NCI-H748 treated with DMSO at 0.1 percent for 48 hours (cell line): ENCODE data around the gene ACACB.

Experiments
- DNase-seq: peaks from one replicate; lab custom pipeline; 2025; lab: John Stamatoyannopoulos, UW

ACACB gene

DNA sequence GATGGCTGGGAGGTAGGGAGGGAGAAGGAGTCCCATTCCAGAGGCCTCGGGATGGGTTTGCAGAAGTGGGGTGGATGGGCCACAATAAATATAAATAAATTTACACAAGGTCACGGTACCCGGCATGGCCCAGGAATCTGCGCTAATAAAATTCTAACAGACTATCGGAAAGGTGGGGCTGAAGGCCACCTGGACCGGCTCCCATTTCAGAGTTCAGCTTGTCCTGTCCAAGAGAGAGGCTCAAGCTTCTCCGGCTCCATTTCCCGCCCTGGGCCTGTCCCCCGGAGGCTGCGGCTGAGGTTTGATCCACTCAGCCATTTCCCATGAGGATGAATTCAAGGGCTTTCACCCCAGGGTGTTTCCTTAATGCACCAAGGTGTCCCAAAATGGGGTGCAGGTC lies 162.5 kb downstream of the ACACB start:
- no peak for DNase-seq

DNA sequence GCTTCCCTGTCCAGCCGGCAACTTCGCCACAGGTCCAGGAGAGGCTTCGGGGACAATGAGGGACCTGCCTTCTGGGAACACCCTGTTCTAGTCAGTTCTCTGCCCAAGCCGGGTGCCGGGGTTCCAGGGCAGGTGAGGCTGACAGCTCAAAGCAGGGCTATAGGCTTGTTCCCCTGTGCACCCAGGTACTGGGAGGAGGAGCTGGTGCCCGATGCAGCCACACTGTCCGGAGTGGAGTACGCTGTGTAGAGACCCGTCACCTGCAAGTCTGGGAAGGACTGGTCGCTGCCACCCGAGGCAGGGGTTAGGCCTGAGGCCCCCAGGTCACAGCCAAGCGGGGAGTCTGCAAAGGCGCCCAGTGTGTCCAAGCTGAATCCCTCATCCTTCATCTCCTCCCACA lies 163.1 kb downstream of the ACACB start:
- DNase-seq = no peak

- DNase-seq = no peak
Observed at GRCh38 chr12:109281452-109281851, 165.1 kb downstream of the ACACB start.

DNA sequence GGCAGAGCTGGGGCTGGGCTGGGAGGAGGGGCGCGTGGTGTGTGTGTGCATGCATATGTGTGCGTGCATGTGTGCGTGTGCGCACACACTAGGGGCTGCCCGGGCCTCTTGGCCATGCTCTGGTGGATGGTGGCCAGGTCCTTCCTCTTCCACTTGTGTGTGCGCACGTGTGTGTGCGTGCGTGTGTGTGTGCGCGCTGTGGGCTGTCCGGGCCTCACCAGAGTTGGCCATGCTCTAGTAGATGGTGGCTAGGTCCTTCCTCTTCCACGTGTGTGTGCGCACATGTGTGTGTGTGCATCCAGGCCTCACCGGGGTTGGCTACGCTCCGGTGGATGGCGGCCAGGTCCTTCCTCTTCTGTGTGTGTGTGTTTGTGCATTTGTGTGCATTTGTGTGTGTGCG lies 168.0 kb downstream of the ACACB start:
- DNase-seq = no peak

GRCh38 chr12:109286252-109286651 lies 169.9 kb downstream of the ACACB start:
- no peak for DNase-seq

DNA sequence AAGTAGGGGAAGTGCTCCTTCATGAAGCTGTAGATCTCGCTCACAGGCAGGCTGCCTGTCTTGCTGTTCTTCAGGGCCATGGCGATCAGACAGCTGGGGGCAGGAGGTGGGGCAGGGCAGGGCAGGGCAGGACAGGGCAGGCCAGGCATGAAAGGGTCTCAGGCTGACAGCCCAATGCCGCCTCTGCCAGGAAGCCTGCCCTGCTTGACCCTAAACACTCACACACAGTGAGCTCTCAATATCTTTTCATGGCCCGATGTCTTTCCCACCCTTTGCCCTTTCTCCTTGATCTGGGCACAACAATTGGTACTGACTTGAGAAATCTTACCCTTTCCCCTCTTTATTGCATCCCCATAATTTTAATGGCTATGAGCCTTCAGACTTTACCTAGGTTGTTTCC lies 170.3 kb downstream of the ACACB start:
- DNase-seq = no peak

GRCh38 chr12:109287181-109287580 lies 170.8 kb downstream of the ACACB start:
- no peak for DNase-seq

DNA sequence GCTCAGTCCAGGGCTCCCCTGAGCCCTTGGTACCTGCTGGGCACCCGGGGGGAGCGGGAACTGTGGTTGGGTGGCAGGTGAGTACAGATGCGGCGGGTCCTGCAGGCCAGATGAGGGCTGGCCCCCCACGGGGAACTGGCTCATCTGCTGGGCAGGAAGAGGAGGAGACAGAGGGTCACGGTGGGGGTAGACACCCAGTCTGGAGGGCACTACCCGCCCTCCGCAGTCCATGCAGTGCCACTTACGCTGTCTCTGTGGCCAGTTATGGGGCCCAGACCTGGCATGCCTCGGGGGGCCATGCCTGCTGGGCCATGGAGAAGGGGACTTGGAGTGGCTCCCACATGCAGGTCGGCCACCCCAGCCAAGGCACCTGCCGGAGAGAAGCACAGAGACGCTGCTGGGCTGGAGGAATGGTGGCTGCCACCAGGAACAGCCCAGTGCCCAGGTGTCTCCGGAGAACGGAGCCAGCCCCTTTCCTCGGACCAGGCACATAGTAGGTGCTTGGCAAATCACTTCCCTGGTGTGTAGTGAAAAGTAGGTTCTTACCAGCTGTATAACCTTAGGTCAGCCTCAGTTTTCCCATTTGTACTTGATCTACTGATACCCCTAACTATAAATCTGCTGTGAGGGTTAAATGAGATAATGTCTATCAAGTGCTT lies 171.6 kb downstream of the ACACB start:
- no peak for DNase-seq

GRCh38 chr12:109288571-109288970 lies 172.2 kb downstream of the ACACB start:
- no peak for DNase-seq

DNA sequence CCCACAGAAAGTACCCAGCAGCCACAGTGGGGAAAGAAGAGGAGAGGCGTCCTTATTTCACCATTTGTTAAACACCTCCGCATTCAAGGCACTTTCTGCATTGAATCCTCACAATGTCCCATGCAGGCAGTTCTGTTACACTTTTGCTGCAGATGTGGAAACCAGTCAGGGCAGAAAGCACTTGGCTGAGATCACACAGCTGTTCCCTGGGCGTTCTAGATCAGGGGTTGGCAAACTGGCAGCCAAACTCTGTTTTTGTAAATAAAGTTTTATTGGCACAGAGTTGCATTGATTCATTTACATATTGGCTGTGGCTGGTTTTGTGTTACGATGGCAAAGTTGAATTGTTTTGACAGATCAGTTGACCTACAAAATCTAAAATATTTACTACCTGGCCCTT lies 172.6 kb downstream of the ACACB start:
- DNase-seq = no peak

DNA sequence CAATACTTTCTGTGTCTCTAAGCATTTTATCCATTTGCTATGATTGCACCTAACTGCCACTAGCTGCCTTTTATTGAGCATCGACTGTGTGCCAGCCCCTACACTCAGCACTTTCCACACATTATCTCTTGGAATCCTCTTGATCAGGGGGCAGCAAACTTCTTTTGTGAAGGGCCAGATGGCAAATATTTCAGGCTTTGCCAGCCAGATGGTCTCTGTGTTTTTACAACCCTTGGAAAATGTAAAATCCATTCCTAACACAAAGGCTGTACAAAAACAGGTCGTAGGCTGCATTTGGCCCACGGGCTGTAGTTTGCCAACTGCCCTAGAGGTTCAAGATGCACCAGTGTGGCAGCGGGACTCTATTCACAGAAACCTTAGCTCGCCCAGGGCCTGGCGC lies 173.2 kb downstream of the ACACB start:
- DNase-seq = no peak

- DNase-seq = no peak
Observed at GRCh38 chr12:109290061-109290460, 173.7 kb downstream of the ACACB start.

GRCh38 chr12:109291117-109291516 lies 174.7 kb downstream of the ACACB start:
- no peak for DNase-seq

DNA sequence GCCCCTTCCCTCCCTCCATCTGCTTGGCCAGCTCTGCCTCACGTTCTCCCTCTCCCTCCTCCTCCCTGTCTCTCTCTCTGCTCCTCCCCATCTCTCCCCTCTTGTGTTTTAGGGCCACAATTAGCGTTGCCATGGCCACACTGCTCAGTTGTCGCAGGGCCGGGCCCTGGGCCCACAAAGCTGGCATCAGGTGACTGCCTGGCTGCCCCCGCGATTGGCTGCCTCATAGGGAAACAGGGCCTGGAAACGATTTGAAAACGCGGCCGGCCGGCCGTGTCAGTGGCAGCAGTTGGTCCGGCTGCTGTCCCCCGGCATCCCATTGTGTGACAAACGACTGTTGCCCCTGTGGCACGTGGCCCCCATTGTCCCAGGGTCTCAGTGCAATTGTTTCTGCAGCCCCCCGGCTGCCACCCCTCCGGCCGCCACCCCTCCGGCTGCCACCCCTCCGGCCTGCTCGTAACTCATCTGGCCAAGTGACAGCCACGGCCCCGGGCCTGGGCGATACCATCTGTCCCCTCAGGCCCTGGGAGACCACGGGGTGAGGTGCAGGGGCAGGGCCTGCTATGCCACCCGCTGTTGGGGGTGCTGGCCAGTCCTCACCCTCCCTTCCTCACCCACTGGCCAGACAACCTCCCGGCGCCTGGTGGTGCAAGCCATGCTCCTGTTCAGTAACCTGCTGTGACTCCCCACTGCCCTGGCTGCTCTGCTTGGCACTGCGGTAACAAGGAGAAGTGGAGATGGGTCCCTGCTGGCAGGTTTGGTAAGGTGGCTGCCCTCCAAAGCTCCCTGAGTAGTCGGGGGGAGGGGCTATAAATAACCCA lies 175.3 kb downstream of the ACACB start:
- peak; percentile 93 for DNase-seq

DNA sequence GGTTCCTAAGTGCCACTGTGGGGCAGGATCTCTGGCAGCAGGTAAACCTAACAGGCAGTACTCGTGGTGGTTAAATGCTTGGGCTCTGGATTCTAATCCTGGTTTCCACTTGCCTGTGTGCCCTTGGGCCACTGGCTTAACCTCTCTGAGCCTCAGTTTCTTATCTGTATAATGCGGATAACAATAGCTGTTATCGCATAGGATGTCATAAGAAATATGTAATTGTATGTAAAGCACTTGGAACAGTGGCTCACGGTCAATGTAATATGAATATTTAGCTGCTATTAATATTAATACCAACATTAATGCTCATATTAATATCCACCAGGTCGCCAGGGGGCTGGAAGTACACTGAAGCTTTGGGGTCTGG lies 175.9 kb downstream of the ACACB start:
- no peak for DNase-seq

DNA sequence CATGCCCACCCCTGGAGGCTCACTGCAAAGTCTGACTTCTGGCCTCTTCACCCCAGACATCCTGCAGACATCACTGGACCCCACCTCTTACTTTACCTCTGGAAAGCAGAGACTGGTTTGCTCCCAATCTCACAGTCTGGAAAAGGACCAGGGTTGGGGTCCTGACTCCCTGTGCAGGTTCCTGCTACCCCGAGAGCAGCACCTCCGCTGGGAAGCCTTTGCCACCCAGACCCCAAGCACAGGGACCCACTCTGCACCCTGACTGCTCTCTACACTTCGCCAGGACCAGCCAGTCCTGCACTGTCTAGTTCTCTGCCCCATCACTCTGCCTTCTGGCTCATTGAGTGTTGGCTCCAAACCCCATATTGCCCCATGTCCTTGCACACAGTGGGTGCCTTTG lies 176.7 kb downstream of the ACACB start:
- no peak for DNase-seq

GRCh38 chr12:109294286-109294796 lies 178.0 kb downstream of the ACACB start:
- no peak for DNase-seq

DNA sequence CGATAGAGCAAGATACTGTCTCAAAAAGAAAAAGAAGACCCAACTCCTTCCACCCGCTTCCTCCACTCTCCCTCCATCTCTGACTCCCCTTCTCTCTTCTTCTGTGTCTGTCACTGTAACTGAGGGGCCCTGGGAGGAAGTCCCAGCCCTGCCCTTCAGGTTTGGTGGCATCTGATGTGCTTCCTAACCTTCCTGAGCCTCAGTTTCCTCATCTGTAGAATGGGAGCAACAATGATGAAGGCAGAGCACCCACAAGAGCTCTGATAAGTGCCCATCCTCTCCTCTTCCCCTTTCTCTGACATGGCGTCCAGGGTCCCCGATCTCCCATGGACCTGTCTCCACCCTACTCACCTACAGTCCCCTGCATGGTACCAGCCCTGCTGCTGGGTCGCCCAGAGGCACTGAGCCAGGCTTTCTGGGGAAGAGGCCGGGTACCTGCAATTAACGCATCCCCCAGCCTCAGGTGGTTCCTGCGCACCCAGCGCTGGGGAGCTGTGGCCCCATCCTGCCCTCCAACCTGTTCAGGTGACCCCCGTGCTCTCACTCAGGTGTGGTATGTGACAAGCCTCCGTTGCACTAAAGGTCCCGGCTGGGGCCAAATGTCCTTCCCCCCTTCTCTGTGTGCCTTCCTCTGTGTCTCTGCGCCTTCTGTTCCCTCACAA lies 179.5 kb downstream of the ACACB start:
- no peak for DNase-seq

DNA sequence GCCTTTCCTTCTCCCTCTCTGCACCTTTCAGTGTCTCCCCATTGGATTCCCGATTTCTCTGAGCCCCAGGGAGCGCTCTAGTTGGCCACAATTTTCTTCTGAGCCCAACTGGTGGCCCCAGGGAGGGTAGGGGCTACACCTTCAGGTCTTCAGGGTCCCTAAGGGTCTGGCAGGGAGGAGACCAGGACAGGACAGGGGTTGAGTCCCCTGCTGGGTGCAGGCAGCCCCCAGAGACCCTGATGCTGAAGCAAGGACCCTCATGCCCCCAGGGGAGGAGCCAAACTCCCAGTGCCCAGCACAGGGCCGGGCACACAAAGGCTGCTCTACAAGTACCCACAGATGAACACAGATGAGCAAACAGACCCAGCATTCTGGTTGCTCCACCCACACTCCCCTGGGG lies 180.0 kb downstream of the ACACB start:
- no peak for DNase-seq

DNA sequence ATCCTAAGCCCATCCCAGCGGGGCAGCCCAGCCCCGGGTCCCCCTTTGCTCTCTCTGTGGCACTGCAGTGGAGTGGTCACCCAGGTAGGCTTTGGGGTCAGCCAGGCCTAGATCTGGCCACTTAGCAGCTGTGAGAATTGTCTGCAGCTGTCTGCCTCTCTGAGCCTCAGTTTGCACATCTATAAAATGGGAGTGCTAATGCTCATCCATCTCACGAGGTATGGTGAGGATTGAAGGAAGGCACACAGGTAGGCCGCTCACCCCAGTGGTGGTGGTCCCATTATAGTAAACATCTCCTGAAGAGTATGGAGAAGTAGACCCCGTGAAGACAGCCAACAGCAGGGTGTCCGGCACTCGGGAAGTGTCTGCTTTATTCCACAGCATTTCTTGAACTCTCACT lies 183.5 kb downstream of the ACACB start:
- no peak for DNase-seq

- no peak for DNase-seq
Observed at GRCh38 chr12:109301643-109302168, 185.3 kb downstream of the ACACB start.

- no peak for DNase-seq
Observed at GRCh38 chr12:109302358-109302757, 186.0 kb downstream of the ACACB start.

DNA sequence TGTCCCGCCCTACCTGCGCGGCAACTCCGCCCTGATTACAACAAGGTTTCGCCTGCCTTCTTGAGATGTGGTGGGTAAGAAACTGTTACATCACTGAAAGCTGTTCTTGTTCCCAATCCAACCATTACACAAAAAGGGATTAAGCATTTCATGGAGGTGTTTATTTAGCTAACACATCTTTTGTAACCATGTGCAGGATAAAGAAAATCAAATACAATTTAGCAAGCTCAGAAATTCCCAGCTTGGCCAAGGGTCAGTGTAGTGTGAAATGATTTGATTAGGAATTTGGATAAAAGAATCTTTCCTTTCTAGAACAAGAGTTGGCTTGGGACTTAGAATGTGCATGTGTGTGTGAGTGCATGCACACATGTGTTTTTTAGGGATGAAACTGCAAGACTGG lies 186.4 kb downstream of the ACACB start:
- DNase-seq = no peak
